Measurements from ENCODE around the gene PIP5K1B. TPM values are rescaled to one million over a fixed set of nuclear protein-coding genes. Genes with fewer than 3 reads are reported as not detected.

PIP5K1B gene
- total RNA-seq, 4 donors from 2014 or later, result 0.63 to 1.6 (median 0.98) TPM

DNA sequence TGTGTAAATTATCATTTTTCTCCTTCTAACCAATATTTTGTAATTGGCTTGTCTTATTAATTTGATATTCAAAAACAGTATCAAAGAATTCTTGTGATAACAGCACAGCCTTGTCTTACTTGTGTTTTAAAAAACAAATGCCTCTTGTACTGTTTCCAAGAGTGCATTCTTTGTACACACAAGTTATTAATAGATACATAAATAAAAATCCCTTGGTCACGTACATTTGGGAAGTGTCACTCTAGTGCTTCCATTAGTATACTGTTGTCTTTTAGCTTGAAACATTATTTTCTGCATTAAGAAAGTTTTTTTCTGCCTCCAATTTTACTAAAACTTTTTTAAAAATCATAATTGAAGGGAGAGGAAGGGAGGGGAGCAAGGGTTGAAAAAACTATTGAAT is 133.2 kb downstream of the PIP5K1B start:
- Histone ChIP-seq H3K4me1 (no peaks in the 10 kb centered on the region), H3K27me3 (no peaks in the 10 kb centered on the region), H3K4me3 (replicated peaks in 1 of 3) (no peak overlapping the region), H3K9me3 (no peaks in the 10 kb centered on the region), H3K27ac (no peak overlapping the region), H3K36me3 (no peaks in the 10 kb centered on the region)
- no peak for DNase-seq
- TF ChIP-seq, protein P1, sequence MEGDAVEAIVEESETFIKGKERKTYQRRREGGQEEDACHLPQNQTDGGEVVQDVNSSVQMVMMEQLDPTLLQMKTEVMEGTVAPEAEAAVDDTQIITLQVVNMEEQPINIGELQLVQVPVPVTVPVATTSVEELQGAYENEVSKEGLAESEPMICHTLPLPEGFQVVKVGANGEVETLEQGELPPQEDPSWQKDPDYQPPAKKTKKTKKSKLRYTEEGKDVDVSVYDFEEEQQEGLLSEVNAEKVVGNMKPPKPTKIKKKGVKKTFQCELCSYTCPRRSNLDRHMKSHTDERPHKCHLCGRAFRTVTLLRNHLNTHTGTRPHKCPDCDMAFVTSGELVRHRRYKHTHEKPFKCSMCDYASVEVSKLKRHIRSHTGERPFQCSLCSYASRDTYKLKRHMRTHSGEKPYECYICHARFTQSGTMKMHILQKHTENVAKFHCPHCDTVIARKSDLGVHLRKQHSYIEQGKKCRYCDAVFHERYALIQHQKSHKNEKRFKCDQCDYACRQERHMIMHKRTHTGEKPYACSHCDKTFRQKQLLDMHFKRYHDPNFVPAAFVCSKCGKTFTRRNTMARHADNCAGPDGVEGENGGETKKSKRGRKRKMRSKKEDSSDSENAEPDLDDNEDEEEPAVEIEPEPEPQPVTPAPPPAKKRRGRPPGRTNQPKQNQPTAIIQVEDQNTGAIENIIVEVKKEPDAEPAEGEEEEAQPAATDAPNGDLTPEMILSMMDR (IDR thresholded peaks at IDR 0.05), result no peak
- TF ChIP-seq POLR2A (IDR thresholded peaks at IDR 0.05), result no peak
- intact Hi-C loops (cut with DNase I), result no loop called here
- 76 to 77% methylated on average over 1 of the region's 1 CpG for WGBS, 2 donors

- WGBS, 2 donors, result 75 to 79% methylated on average over 6 of the region's 6 CpGs
- Histone ChIP-seq H3K36me3 (no peaks in the 10 kb centered on the region), H3K9me3 (no peaks in the 10 kb centered on the region), H3K4me3 (replicated peaks in 1 of 3) (no peak overlapping the region), H3K27ac (no peak overlapping the region), H3K4me1 (no peaks in the 10 kb centered on the region), H3K27me3 (no peaks in the 10 kb centered on the region)
- intact Hi-C loops (cut with DNase I), result no loop called here
- no peak for DNase-seq
- no peak for TF ChIP-seq POLR2A (IDR thresholded peaks at IDR 0.05)
Observed at GRCh38 chr9:68841276-68842052, 136.4 kb downstream of the PIP5K1B start.

DNA sequence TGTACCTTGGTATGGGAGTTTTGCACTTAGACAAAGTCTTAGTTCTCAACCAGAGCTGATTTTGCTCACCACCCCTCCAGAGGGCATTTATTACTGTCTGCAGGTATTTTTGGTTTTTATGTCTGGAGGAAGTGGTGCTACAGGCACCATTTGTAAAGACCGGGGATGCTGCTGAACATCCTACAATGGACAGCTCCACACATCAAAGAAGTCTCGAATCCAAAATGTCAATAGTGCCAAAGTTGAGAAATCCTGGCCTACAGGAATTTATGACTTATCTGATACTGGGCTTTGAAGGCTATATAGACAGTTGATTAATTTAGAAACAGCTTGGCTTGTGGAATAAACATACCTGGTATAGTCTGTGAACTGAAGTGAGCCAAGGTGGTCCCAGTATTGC is 137.5 kb downstream of the PIP5K1B start:
- no peak for DNase-seq
- no peaks in the 10 kb centered on the region for H3K36me3 ChIP-seq
- intact Hi-C loops (cut with DNase I), result no loop called here

DNA sequence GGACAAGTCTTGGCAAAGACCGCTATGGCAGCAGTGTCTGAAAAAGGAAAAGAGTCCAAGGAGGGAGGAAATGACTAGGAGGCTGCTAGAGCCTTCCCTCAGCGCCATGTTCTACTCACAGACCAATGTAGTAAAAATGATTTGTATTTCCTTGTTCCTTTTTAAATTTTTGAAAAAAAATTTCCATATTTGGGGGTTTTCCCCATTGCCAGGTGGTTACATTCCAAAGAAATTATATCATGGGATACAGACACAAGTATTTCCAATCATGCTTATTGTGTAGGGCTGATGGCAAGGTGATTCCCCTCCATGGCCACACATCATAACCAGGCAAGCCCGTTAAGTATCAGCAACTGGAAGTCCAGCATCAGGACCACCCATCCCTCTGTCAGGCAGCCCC is 138.2 kb downstream of the PIP5K1B start:
- no peak for DNase-seq
- Histone ChIP-seq H3K4me3 (replicated peaks in 1 of 3) (no peak overlapping the region), H3K27me3 (no peaks in the 10 kb centered on the region), H3K36me3 (no peaks in the 10 kb centered on the region), H3K4me1 (no peaks in the 10 kb centered on the region), H3K27ac (no peak overlapping the region), H3K9me3 (no peaks in the 10 kb centered on the region)
- WGBS, 2 donors, result 92 to 95% methylated on average over 3 of the region's 3 CpGs
- TF ChIP-seq, protein P1 (IDR thresholded peaks at IDR 0.05), result no peak
- TF ChIP-seq POLR2A (IDR thresholded peaks at IDR 0.05), result no peak
- intact Hi-C loops (cut with DNase I), result no loop called here

More for the DNA sequence above, 137.5 kb downstream of the PIP5K1B start:
- no peaks in the 10 kb centered on the region for H3K9me3 ChIP-seq
- H3K4me3 ChIP-seq (replicated peaks in 1 of 3), result no peak overlapping the region
- H3K27ac ChIP-seq, result no peak overlapping the region
- H3K4me1 ChIP-seq, result no peaks in the 10 kb centered on the region
- H3K27me3 ChIP-seq, result no peaks in the 10 kb centered on the region
- WGBS, 2 donors, result 84 to 89% methylated on average over 2 of the region's 2 CpGs
- TF ChIP-seq, protein P1 (IDR thresholded peaks at IDR 0.05), result no peak
- TF ChIP-seq POLR2A (IDR thresholded peaks at IDR 0.05), result no peak

DNA sequence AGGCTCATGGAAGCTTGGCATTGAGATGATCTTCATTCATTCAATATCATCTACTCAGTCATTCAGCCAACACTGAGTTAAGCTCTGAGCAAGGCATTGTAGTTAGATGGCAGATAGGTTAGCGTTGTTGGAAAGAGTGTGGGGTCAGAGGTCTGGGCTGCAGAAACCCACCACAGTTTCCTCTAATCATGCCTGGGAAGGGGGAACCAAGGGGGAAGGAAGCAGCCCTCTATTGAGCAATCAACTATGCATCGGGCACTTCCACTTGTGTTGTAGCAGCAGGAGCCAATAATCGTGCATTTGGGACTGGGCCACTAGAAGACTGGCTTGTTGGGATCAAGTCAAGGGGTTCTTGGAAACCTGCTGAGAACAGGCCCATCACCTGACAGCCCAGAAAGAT is 139.1 kb downstream of the PIP5K1B start:
- 81 to 84% methylated on average over 3 of the region's 3 CpGs for WGBS, 2 donors
- Histone ChIP-seq H3K36me3 (no peaks in the 10 kb centered on the region), H3K27ac (no peak overlapping the region), H3K4me3 (replicated peaks in 1 of 3) (no peak overlapping the region), H3K27me3 (no peaks in the 10 kb centered on the region), H3K9me3 (no peaks in the 10 kb centered on the region), H3K4me1 (no peaks in the 10 kb centered on the region)
- TF ChIP-seq, protein P1 (IDR thresholded peaks at IDR 0.05), result no peak
- TF ChIP-seq POLR2A (IDR thresholded peaks at IDR 0.05), result no peak
- DNase-seq, result no peak
- intact Hi-C loops (cut with DNase I), result no loop called here
